Activated T-helper 2 cell treated with anti-CD3 and anti-CD28 coated beads, Interferon-gamma antibody, Interleukin-2, Interleukin-4, amounts not matched to agents 10 μg/mL and 5 μg/mL and 100 μg/mL, durations not matched to agents 14 hours and 24 hours and 36 hours (primary cell): Measurements from ENCODE around the gene NEK3. TPM values are rescaled to one million over a fixed set of nuclear protein-coding genes. Genes with fewer than 3 reads are reported as not detected.
"Not testable (repeated sequence)": the region's sequence is repeated elsewhere in the genome, so short reads cannot be mapped to it uniquely, and the experiment has no call there.

Experiments used
- DNase-seq: peaks from one replicate; pipeline ENCODE4 v3.0.0; 2021; ENCODE audit warnings: low spot score
- H3K27ac Mint-ChIP-seq: one replicate; pipeline ENCODE4 v1.8.0; 2021; ENCODE audit warnings: mixed read lengths
- H3K27me3 Mint-ChIP-seq: one replicate; pipeline ENCODE4 v1.8.0; 2021; ENCODE audit warnings: low read depth, mixed read lengths
- H3K36me3 Mint-ChIP-seq: one replicate; pipeline ENCODE4 v1.8.0; 2021; ENCODE audit warnings: low read depth, mixed read lengths
- H3K4me1 Mint-ChIP-seq: one replicate; pipeline ENCODE4 v1.8.0; 2021; ENCODE audit warnings: low read depth, mixed read lengths
- H3K4me3 Mint-ChIP-seq: one replicate; pipeline ENCODE4 v1.8.0; 2021; ENCODE audit warnings: low read depth, mild to moderate bottlenecking, moderate library complexity, mixed read lengths
- H3K9me3 Mint-ChIP-seq: one replicate; pipeline ENCODE4 v1.8.0; 2021; ENCODE audit warnings: mixed read lengths
- intact Hi-C: fragments of 100-400 bp; cut with micrococcal nuclease; formaldehyde crosslinking; loops from one replicate; pipeline ENCODE4 v1.15.1; 2023
- total RNA-seq: library from RNA; stranded (reverse); gene quantifications from 2 replicates; pipeline ENCODE4 v1.2.3, GENCODE V29; 2022

The NEK3 gene
- total RNA-seq, 1 donor from 2014 or later, result 10.0 TPM

DNA sequence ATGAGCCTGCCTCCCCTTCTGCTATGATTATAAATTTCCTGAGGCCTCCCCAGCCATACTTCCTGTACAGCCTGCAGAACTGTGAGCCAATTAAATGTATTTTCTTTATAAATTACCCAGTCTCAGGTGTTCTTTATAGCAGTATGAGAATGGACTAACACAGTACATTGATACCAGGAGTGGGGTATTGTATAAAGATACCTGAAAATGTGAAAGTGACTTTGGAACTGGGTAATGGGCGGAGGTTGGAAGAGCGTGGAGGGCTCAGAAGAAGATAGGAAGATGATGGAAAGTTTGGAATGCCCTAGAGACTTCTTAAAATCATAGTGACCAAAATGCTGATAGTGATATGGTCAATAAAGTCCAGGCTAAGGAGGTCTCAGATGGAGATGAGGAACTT, 63.3 kb downstream of the NEK3 start:
- H3K9me3 Mint-ChIP-seq, result no peaks in the 10 kb centered on the region
- H3K4me3 Mint-ChIP-seq, result no peak overlapping the region

GRCh38 chr13:52092087-52092486, 67.3 kb downstream of the NEK3 start:
- Mint-ChIP-seq H3K9me3 (no peaks in the 10 kb centered on the region), H3K27me3 (peaks cover 6% of the 10 kb centered on the region), H3K36me3 (no peaks in the 10 kb centered on the region), H3K4me1 (no peaks in the 10 kb centered on the region), H3K4me3 (no peak overlapping the region), H3K27ac (no peak overlapping the region)
- intact Hi-C loops, result no loop called here
- DNase-seq, result no peak

More for the DNA sequence above, 63.3 kb downstream of the NEK3 start:
- Mint-ChIP-seq H3K36me3 (no peaks in the 10 kb centered on the region), H3K27me3 (peaks cover 4% of the 10 kb centered on the region), H3K27ac (no peak overlapping the region), H3K4me1 (no peaks in the 10 kb centered on the region)
- intact Hi-C loops, result no loop called here
- no peak for DNase-seq

- no peak overlapping the region for H3K4me3 Mint-ChIP-seq
- no peak overlapping the region for H3K27ac Mint-ChIP-seq
- H3K27me3 Mint-ChIP-seq, result peaks cover 8% of the 10 kb centered on the region
- H3K9me3 Mint-ChIP-seq, result no peaks in the 10 kb centered on the region
- intact Hi-C loops, result no loop called here
- H3K36me3 Mint-ChIP-seq, result no peaks in the 10 kb centered on the region
- no peak for DNase-seq
- no peaks in the 10 kb centered on the region for H3K4me1 Mint-ChIP-seq
Measured at GRCh38 chr13:52091473-52091872, 67.9 kb downstream of the NEK3 start.

DNA sequence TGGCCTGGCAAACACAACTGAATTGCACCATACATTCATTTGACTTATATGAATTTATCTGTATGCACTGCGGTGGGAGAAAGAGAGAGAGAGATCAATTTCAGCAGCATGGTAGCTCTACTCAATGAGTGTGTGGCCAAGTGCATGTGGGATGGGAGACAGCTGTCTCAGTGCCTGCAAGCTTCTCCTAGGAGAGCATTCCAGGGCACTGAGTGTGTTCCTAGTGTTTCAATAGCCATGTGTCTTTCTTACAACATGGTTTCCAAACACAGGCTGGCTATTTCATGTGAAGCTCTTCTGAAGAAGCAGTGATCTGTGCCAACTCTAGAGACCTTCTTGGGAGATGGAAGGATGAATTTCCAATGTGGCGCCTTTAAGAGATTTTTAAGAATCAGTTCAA, 74.0 kb downstream of the NEK3 start:
- Mint-ChIP-seq H3K27me3 (peaks cover 6% of the 10 kb centered on the region), H3K27ac (no peak overlapping the region), H3K36me3 (no peaks in the 10 kb centered on the region), H3K4me3 (no peak overlapping the region), H3K4me1 (no peaks in the 10 kb centered on the region), H3K9me3 (no peaks in the 10 kb centered on the region)
- intact Hi-C loops, result no loop called here
- DNase-seq, result no peak

DNA sequence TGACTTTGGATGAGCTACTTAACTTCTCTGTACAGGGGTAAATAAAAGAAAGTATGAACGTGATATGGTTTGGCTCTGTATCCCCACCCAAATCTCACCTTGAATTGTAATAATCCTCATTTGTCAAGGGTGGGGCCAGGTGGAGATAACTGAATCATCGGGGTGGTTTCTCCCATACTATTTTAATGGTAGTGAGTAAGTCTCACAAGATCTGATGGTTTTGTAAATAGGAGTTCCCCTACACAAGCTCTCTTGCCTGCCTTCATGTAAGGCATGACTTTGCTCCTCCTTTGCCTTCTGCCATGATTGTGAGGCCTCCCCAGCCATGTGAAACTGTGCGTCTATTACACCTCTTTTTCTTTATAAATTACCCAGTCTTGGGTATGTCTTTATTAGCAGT, 74.4 kb downstream of the NEK3 start:
- H3K4me1 Mint-ChIP-seq, H3K27ac Mint-ChIP-seq, H3K4me3 Mint-ChIP-seq, DNase-seq, H3K9me3 Mint-ChIP-seq, H3K27me3 Mint-ChIP-seq, intact Hi-C loops, H3K36me3 Mint-ChIP-seq: not testable (repeated sequence)

Other genes with a start within 250 kb of the NEK3 start
- gene ATP7B, start 148.1 kb downstream of the NEK3 start, total RNA-seq, result 0.91 and 1.6 TPM in 2 replicates
- 21.5 and 21.9 TPM in 2 replicates for gene ALG11, start 147.2 kb downstream of the NEK3 start, total RNA-seq
- gene UTP14C, start 134.9 kb downstream of the NEK3 start, total RNA-seq, result 9.7 and 11.0 TPM in 2 replicates
- not detected in 2 replicates for gene NEK5, start 30.5 kb downstream of the NEK3 start, total RNA-seq
- 0.34 and 0.39 TPM in 2 replicates for gene THSD1, start 246.6 kb upstream of the NEK3 start, total RNA-seq